Activated CD4-positive, CD25-positive, alpha-beta regulatory T cell treated with anti-CD3 and anti-CD28 coated beads, Interleukin-2, amount 50 U/mL, for 16 hours (primary cell): ENCODE data around the gene MLXIP.
A peak's percentile ranks its signal among the peaks of the same experiment; 100 is the strongest.
"Not testable (repeated sequence)": the region's sequence is repeated elsewhere in the genome, so short reads cannot be mapped to it uniquely, and the experiment has no call there.

Experiments
- DNase-seq: peaks from one replicate; pipeline ENCODE4 v3.0.0-alpha.2; 2020; ENCODE audit warnings: low read depth, low spot score

MLXIP gene

DNA sequence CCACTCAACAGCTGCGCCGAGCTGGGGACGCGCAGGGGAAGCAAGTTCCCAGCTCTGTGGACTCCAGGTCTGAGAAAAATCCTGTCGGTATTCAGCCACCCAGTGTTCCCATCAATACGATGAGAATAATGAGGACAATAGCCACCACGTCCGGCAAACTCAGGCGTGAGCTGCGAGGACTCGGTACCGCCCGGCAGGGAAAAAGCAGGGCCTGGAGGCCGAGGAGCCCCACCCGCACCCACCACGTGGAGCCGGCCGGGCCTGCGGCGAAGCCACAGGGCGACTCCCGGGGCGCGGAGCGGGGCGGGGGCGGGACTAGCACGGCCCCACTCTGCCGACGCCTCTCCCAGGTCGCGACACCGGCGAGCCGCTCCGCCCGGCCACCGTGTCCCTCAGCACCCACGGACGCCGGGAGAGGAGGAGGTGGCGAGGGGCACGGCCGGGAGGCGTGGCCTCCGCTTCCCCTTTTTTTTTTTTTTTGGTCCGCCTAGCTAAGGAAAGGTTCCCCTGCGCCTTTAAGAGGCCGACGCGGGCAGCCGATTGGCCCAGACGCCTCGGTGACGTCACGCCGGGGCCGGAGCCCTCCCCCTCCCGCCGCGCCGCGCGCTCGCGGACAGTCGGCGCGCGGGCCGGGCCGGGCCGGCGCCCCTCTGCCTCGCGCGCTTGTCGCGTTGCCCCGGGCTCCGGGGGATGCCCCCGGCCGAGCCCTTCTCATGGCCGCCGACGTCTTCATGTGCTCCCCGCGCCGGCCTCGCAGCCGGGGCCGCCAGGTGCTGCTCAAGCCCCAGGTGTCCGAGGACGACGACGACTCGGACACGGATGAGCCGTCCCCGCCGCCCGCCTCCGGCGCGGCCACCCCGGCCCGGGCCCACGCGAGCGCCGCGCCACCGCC is at the start of gene MLXIP:
Gene MLXIP, plus strand, starts transcription at position 616 of the 892 bp plus-strand sequence. Its CDS starts 98 bp downstream, at position 714.
- peak; percentile 72 for DNase-seq

- no peak for DNase-seq
Measured at GRCh38 chr12:122028905-122029560, 49.5 kb upstream of the MLXIP start.

DNA sequence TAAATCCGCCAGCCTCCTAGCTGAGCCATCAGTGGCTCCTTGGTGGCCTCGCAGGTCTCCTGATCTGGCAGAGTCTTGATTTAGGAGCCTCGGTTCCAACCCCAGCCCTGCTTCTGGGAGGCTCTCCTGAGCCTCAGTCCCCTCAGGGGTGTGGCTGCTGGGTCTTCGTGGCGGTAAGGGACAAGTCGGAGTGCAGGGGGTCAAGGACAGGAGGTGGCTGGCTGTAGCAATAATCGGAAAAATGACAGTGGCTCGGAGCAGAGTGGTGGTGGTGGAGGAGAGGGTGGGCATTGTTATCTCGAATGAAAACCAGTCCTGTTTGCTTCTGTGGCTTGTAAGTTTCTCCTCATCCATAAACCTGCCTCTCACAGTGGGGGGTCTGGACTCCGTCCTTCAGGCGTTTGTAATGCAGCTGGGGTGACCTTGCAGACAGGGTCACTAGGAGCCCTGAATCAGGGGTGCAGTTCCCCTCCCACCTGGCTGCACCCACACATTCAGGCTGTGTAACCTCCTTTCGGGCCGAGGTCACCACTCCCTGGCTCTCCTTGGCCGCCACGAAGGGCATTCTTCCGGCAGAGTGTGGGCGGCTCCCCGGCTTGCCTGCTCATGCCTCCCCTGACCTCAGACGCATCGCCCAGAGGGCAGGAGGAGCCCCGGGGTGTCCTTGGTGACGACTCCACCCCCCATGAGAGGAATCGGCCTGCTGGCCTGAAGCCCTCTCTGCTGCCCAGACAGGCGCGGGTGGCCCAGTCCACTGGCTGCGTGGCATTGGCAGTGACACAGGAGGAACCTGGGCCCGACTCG is 48.7 kb upstream of the MLXIP start:
- DNase-seq, result no peak

GRCh38 chr12:122030424-122031035 is 48.0 kb upstream of the MLXIP start:
- no peak for DNase-seq

- DNase-seq, result peak; percentile 10
Measured at GRCh38 chr12:122031342-122032216, 47.0 kb upstream of the MLXIP start.

- DNase-seq, result no peak
Measured at GRCh38 chr12:122032580-122032979, 46.0 kb upstream of the MLXIP start.

GRCh38 chr12:122035292-122035691 is 43.3 kb upstream of the MLXIP start:
- no peak for DNase-seq

DNA sequence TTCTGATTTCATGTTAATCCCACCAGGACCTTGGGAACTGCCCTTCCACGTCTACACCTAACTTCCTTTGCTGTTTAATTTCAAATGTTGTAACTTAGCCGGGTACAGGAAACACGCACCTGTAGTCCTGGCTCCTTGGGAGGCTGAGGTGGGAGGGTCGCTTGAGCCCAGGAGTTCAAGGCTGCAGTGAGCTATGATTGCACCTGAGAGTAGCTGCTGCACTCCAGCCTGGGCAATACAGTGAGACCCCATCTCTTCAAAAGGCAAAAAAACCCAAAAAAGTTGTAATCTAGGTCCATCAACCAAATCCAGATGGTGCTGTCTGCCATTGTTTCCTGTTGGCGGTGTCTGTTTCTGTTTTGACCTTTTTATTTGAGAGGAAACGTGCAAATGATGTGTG is 42.4 kb upstream of the MLXIP start:
- DNase-seq, result no peak

GRCh38 chr12:122040579-122041386 is 37.8 kb upstream of the MLXIP start:
- no peak for DNase-seq

GRCh38 chr12:122041458-122041857 is 37.1 kb upstream of the MLXIP start:
- DNase-seq, result not testable (repeated sequence)

- DNase-seq, result no peak
Measured at GRCh38 chr12:122042910-122043309, 35.6 kb upstream of the MLXIP start.

DNA sequence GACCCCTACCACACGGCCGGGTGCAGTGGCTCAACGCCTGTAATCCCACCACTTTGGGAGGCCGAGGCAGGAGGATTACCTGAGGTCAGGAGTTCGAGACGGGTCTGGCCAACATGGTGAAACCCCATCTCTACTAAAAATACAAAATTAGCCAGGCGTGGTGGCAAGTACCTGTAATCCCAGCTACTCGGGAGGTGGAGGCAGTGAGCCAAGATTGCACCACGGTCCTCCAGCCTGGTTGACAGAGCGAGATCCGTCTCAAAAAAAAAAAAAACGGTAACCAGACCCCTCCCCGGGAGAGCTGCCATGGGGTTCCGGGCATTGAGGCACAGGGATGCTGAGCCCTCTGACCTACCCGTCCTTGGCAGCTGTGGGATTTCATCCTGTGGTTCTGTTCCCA is 35.1 kb upstream of the MLXIP start:
- DNase-seq, result no peak

DNA sequence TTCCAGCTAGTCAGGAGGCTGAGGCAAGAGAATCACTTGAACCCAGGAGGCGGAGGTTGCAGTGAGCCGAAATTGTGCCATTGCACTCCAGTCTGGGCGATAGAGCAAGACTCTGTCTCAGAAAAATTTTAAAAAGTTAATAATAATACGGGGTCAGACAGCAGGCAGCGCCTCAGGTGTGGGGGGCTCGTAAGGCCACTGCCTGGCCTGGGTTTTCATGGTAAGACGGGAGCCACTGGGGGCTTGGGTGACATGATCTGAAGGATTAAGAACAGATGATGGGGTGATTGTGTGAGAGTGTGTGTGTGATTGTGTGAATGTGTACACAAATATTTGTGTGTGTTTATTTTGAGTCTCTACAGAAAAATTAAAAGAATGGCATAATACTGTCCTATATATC is 33.3 kb upstream of the MLXIP start:
- no peak for DNase-seq

GRCh38 chr12:122046145-122046544 is 32.4 kb upstream of the MLXIP start:
- DNase-seq, result no peak

GRCh38 chr12:122048151-122048550 is 30.4 kb upstream of the MLXIP start:
- DNase-seq, result no peak

GRCh38 chr12:122049827-122050226 is 28.7 kb upstream of the MLXIP start:
- no peak for DNase-seq

- DNase-seq, result no peak
Measured at GRCh38 chr12:122050706-122051105, 27.9 kb upstream of the MLXIP start.

- DNase-seq, result no peak
Measured at GRCh38 chr12:122051231-122051876, 27.2 kb upstream of the MLXIP start.

DNA sequence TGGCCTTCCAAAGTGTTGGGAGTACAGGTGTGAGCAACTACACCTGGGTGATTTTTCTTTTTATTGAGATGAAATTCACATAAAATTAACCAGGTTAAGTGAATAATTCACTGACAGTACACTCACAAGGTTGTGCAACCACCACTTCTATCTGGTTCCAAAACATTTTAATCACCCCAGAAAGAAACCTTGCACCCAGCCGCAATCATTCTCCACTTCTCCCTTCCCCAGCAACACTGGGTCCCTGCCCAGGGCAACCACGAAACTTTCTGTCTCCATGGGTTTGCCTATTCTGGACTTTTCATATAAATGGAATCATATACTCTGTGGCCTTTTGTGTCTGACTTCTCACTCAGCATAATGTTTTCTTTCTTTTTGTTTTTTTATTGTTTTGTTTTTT is 26.3 kb upstream of the MLXIP start:
- no peak for DNase-seq
